GM18909 (cell line): ENCODE results near the gene AURKB.
A peak's percentile ranks its signal among the peaks of the same experiment; 100 is the strongest.

Source experiments
- ATAC-seq: cut with Tn5 transposase; IDR thresholded peaks from one replicate; pipeline ENCODE4 v1.9.1; 2021; ENCODE audit warnings: mild to moderate bottlenecking; ENCODE audit not compliant: unreplicated experiment, poor library complexity

The AURKB gene

DNA sequence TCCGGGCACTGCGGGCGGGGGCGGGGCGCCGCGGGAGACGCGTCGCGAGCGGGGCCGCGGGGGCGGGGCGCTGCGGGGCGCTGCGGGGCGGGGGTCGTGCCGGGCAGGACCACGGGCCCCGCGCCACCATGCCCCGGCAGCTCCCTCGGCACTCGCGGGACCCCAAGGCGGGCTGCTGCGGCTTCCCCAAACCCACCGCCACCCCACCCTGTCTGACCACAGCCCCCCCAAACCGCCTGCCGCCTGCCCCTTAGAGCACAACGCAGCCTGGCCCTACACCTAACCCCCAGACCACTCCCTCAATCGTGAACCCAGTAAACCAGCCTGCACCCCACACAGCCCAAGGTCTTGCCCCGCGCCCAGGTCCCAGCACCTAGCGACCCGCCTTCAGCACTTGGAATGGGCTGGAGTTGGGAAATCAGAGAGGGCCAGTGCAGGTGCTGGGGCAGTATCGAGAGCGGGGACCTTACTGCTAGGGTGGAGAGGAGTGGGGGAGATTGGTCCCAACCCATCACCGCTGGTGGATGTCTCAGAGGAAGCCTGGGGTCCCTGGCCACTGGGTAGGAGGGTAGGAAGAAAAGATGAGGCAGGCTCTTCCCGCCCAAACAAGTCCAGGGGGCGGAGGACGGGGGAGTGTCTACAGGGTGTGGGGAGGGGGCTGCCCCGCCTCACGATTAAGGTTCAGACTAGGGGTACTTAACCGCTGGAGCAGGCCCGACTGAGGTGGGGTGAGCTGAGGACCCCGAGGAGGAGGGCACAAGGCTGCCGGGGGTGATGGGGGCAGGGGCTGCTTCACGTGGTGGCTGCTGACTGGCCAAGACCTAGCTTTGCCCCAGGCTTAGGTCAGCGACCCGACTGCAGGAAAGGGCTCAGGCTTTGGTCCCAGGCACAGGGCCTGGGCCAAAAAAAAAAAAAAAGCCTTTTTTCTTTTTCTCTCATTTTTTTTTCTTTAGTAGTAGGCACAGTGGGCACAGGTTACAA, 47.1 kb downstream of the AURKB start:
- ATAC-seq: no peak

DNA sequence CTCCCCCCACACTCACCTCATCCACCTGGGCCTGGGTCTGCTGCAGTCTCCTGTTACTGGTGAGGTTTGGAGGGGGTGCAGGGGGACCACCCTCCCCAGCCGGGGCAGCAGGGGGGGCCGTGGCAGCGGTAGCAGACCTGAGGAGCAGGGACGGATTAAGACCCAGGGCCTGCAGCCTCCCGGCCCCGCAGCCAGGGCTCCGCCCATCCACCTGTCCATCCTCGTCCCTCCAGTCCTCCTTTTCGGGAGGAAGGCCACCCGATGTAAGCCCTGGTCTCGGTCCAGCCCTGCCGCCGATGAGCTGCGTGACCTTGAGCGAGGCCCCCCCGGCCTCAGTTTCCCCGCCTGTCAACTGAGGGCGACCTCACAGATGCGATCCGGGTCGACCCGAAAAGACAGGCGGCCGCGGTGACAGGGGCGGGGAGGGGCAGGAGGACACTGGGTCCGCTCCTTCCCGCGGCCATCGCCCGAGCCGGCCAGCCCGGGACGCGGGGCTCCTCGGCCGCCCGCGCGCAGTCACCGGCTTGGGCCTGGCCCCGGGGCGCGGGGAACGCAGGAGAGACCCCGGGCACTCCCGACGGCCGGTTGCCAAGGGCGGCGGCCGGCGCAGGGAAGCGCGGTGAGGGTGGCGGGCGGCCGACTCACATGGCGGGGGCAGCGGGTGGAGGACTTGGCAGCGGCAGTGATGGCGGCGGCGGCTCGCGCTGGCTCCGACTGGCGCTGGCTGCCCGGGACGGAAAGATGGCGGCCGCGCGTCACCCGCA, 48.0 kb downstream of the AURKB start, which contains the start of gene VAMP2:
Gene VAMP2 (minus strand): TSS at position 716 of the 764 bp plus-strand sequence. CDS start 69 bp downstream, at position 647.
- peak; percentile 54 for ATAC-seq

DNA sequence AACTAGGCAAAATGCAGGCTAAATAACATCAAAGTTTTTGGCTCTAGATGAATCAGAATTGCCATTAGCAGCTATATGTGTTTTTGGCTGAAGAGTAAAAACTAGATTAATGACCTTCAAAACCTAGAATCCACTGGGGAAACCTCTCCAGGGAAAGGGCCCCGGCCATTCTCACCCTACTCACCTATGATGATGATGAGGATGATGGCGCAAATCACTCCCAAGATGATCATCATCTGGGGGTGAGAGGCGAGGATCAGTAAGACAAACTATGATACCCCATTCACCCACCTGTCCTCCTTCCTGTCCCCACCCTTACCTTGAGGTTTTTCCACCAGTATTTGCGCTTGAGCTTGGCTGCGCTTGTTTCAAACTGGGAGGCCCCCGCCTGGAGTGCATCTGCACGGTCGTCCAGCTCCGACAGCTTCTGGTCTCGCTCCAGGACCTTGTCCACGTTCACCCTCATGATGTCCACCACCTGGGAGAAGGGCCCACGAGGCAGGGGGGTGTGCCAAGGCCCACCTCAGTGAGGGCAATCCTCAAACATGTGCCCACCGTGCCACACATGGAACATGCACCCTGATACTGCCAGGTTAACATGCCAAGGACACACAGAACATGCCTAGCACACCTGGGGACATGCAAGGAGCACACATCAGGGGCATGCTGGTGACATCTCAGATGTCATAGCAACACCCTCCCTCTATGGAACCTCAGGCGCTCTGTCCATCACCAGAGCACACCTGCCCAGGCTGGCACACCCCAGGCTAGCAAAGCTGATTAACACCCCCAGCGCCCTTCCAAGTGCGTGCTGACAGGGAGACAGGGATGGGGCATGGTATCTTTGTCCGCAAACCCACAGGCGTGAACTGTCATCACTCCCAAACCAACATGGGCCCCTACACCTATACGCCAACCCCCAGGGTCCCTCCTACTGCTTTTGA, 48.8 kb downstream of the AURKB start:
- ATAC-seq: no peak

DNA sequence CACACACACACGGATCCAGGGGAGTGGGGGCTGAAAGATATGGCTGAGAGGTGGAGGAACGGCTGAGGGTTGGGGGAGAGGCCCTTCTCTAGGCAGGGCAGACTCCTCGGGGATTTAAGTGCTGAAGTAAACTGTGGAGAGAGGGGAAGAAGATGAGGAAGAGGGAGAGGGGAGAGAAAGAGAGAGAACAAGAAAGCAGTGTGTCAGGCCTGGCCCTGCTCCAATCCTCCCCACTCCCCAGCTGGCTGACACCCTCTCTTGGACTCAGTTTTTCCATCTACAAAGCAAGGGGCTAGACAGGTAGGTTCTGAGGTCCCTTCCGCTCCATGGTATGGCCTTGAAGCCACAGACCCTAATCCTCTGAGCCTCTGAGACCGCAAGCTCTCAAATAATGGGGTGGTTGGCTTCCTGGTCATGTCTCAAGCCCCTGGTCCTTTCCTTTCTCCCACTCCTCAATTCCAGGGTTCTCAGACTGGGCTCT, 49.6 kb downstream of the AURKB start:
- ATAC-seq: no peak

DNA sequence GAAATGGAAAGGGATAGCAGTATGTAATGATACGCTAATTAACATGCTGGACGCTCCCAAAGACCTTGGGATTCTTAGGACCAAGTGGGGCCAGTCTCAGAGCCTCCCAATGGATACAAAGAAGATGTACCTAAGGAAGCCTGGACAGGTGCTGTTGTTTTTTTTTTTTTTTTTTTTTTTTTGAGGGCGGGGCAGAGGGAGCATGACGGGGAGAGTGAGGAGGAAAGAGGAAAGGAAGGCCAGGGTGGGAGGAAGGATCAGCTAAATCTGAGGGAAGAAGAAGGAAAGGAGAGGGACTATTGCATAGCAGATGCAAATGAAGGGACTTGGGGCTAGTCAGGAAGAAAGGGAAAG, 50.2 kb downstream of the AURKB start:
- no peak for ATAC-seq

DNA sequence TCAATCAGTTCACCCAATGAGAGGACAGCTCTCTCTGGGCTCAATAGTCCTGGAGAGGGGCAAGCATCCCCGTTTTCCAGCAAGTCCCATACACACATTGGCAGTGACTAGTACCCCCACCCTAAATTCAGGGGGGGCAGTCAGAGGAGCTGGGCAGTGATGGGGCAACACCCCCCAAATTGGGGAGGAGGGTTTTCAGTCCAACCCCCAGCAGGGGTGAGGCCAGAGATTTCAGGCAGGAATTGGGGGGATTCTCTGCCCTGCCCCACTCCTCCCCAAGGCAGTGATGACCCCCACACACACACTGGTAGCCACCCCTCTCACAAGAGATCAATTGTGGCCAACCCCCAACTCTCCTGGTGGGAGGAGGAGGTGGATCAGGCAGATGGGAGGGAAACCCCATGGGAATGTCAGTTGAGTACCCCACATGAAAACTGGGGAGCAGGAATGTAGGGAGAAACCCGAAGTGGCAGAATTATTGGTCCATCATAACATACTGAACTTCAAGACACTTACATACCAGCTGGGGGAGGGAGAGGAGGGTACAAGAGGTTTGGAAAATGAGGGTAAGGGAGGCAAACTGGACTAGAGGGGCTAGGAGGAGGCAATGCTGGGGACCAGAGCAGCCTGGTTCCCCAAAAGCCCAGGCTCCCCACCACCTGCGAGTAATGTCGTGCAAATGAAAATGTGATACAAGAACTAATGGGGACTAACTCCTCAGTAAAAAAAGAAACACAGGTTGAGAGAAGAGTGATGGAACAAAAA, 50.7 kb downstream of the AURKB start:
- no peak for ATAC-seq

DNA sequence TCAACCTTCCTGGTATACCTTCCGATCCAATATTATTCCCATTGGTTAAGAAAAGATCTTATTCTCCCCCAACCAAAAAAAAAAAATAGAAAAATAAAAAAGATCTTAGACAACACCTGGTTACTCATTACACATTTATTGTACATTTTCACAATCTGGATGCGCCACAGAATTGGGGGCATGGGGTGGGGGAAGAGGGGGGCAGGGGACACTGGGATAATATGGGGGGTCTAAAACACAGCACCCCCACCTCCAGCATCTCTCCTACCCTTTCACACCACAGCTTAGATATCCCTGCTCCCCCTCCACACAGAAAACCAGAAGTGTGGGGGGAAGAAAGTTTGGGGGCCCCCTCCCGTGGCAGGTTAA, 51.4 kb downstream of the AURKB start:
- no peak for ATAC-seq

DNA sequence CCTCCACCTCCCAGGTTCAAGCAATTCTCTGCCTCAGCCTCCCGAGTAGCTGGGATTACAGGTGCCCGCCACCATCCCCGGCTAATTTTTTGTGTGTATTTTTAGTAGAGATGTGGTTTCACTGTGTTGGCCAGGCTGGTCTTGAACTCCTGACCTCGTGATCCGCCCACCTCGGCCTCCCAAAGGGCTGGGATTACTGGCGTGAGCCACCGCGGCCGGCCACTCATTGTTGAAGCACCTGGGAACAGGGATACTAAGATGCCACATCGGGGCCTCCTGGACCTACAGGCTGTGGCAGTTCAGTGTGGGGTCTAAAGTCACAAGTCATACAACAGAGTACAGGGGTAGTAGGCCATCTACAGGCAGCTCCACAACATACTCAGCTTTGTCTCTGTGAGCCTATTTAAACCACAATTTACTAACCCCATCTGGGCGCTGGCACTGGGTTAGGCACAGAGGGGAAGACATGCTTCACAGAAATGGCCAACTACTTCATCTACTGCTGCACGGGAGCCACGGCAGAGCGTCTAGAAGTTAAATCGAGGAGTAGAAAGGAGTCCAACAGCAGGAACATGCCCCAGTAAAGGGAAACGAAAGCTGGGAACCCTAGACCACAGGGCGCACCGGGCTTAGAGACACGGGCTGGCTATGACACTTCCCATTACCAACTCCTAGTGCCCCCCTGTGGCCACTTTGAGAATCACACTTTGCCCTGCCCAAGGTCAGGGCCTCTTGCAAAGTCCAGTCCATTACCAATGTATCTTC, 51.9 kb downstream of the AURKB start:
- ATAC-seq: no peak

DNA sequence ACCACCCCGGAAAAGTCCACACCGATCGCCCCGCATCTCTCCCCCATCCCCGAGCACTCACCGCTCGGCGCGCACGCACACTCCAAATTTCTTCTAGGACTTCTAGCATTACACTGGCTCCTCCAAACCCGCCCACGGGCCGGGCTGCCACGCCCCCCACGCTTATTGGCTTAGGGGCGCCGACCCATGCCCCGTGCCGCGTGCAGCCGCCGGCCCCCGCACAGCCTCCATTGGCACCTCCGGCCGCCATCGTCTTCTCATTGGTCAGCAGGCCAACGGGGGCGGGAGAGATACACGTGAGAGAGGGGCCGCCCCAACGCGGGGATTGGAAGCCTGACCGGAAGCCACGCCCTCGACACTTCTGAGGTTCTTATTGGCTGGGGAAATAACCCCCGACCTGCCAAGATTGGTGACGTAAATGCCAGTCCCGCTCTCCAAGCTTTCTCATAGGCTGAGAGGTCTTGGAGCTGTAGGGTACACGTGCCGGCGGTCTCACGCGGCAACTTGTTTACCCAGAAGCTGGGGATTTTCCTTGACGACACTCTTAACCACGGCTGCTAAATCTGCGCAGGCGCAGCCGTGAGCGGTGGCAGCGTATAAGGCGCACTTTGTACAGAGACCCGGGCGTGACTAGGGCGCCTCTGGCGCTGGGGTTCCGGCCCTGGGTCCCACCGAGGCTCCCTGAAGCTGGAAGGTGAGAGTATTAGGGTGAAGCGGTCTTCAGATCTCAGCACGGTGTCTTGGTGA, 54.0 kb downstream of the AURKB start:
- peak; percentile 88 for ATAC-seq

DNA sequence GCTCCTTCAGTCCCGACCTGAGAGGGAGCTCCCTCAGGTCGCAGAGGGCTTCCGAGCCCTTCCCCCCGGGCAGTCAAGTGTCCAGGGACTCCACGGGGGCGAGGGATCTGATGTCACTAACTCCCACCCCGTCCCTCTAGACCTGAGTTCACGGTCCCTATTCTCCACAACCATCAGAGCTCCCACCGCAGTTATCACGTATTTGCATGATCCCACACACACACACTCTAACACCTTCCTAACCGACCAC, 54.5 kb downstream of the AURKB start:
- ATAC-seq: no peak

DNA sequence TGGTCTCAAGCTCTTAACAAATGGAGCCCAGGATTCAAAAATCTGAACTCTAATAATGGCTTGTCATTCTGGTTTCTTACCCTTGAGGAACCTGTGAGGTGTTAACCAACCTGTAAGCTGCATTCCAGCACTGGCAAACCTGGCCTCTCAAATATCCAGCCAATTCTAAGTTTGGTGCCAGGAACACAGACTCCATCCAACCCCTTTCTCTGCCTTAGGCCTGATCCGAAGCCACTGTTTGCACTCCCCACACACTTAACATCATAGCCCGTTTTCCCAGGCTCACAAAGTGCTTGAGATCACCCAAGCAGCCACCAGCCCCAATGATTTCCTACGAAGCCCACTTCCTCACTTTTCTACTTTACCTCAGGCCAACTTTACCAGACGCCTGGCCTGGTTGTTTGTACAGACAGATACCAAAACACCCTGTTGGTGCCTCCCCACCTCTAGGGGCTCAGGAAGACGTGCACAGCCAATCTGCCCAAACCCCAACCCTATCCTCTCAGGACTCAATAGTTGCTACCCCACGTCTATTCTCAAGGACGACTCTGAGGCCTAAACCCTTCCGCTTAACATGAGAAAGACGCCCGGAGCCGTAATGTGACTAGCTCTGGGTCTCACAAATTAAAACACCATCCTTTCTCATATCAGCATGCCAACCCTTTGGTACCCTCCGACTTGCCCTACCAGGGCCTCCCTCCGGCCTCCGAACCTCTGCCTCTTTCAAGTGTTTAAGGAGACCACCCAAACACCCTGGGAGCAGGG, 55.0 kb downstream of the AURKB start:
- ATAC-seq: no peak
